Stimulated activated CD4-positive, alpha-beta T cell treated with anti-CD3 and anti-CD28 coated beads, Interleukin-1b, Interleukin-23, amount 100 ng/mL, for 48 hours (primary cell): ENCODE data around the gene TSR1.
"Not testable (repeated sequence)": the region's sequence is repeated elsewhere in the genome, so short reads cannot be mapped to it uniquely, and the experiment has no call there.

Experiments used
- DNase-seq: peaks from one replicate; pipeline ENCODE4 v3.0.0-alpha.2; 2020

TSR1 gene

GRCh38 chr17:2335726-2336214, 487 bp downstream of the TSR1 start:
- DNase-seq, result no peak

GRCh38 chr17:2331303-2331702, 5.0 kb downstream of the TSR1 start:
- DNase-seq, result no peak

- no peak for DNase-seq
Observed at GRCh38 chr17:2323629-2324314, 12.5 kb downstream of the TSR1 start.

- no peak for DNase-seq
Observed at GRCh38 chr17:2321399-2321798, 14.9 kb downstream of the TSR1 start.

- DNase-seq, result no peak
Observed at GRCh38 chr17:2319051-2319450, 17.2 kb downstream of the TSR1 start.

GRCh38 chr17:2317796-2318195, 18.5 kb downstream of the TSR1 start:
- DNase-seq, result no peak

GRCh38 chr17:2316916-2317205, 19.4 kb downstream of the TSR1 start:
- not testable (repeated sequence) for DNase-seq

- no peak for DNase-seq
Observed at GRCh38 chr17:2312736-2313135, 23.5 kb downstream of the TSR1 start.

GRCh38 chr17:2309338-2310154, 26.7 kb downstream of the TSR1 start:
- no peak for DNase-seq

- DNase-seq, result no peak
Observed at GRCh38 chr17:2304931-2305330, 31.3 kb downstream of the TSR1 start.

- DNase-seq, result peak; percentile 94
Observed at GRCh38 chr17:2303204-2304188, 32.8 kb downstream of the TSR1 start, which contains the start of the genes SMG6 and SRR. Gene SMG6, minus strand, starts transcription at chr17:2303785. Its CDS starts 65 bp downstream, at chr17:2303720. Gene SRR, plus strand, starts transcription at chr17:2303950. Its CDS starts 11,611 bp downstream, at chr17:2315561.

GRCh38 chr17:2302778-2303203, 33.5 kb downstream of the TSR1 start:
- no peak for DNase-seq

- DNase-seq, result no peak
Observed at GRCh38 chr17:2299756-2300155, 36.5 kb downstream of the TSR1 start.

- no peak for DNase-seq
Observed at GRCh38 chr17:2299136-2299535, 37.1 kb downstream of the TSR1 start.

- DNase-seq, result no peak
Observed at GRCh38 chr17:2297023-2297422, 39.2 kb downstream of the TSR1 start.

GRCh38 chr17:2295575-2295974, 40.7 kb downstream of the TSR1 start:
- no peak for DNase-seq

GRCh38 chr17:2292100-2292499, 44.2 kb downstream of the TSR1 start:
- no peak for DNase-seq

- no peak for DNase-seq
Observed at GRCh38 chr17:2289878-2290478, 46.3 kb downstream of the TSR1 start.

GRCh38 chr17:2283302-2283701, 53.0 kb downstream of the TSR1 start:
- no peak for DNase-seq

- no peak for DNase-seq
Observed at GRCh38 chr17:2282297-2282873, 53.9 kb downstream of the TSR1 start.

GRCh38 chr17:2279707-2280106, 56.5 kb downstream of the TSR1 start:
- DNase-seq, result no peak
